ENCODE measurements around the gene OPCML.

OPCML gene

DNA sequence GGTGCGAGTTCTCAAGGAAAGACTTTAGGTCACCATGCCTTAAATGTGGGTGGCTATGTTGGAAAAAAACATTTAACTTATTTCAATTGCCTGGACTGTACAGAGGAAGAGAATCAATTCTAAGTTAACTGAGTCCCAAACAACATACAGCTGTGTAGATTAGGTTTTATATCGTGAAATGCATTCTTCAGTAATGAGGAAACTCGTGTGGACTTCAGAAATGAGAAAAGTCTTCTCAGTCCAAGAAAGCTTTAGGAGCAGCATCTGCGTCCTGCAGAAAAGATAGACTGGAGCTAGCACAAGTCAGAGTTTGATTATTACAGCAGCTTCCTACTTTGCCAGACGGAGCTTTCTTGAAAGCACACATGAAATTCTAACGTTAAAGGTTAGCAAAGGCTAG is 673.0 kb downstream of the OPCML start:
- no peak for DNase-seq (ENCODE audit: low read depth)
- no peak overlapping the region for H3K4me3 ChIP-seq (ENCODE audit: control insufficient read depth, low read depth, low read length)
- TF ChIP-seq, protein P1, sequence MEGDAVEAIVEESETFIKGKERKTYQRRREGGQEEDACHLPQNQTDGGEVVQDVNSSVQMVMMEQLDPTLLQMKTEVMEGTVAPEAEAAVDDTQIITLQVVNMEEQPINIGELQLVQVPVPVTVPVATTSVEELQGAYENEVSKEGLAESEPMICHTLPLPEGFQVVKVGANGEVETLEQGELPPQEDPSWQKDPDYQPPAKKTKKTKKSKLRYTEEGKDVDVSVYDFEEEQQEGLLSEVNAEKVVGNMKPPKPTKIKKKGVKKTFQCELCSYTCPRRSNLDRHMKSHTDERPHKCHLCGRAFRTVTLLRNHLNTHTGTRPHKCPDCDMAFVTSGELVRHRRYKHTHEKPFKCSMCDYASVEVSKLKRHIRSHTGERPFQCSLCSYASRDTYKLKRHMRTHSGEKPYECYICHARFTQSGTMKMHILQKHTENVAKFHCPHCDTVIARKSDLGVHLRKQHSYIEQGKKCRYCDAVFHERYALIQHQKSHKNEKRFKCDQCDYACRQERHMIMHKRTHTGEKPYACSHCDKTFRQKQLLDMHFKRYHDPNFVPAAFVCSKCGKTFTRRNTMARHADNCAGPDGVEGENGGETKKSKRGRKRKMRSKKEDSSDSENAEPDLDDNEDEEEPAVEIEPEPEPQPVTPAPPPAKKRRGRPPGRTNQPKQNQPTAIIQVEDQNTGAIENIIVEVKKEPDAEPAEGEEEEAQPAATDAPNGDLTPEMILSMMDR (IDR thresholded peaks at IDR 0.05; ENCODE audit: control insufficient read depth, insufficient read depth, low read depth, low read length, missing control alignments): no peak

- H3K4me3 ChIP-seq (ENCODE audit: control insufficient read depth, low read depth, low read length): no peak overlapping the region
- DNase-seq (ENCODE audit: low read depth): no peak
- TF ChIP-seq, protein P1 (IDR thresholded peaks at IDR 0.05; ENCODE audit: control insufficient read depth, insufficient read depth, low read depth, low read length, missing control alignments): peak; percentile 31
Measured at GRCh38 chr11:132858223-132858622, 674.1 kb downstream of the OPCML start.

GRCh38 chr11:132856032-132856431 is 676.3 kb downstream of the OPCML start:
- no peak overlapping the region for H3K4me3 ChIP-seq (ENCODE audit: control insufficient read depth, low read depth, low read length)
- TF ChIP-seq, protein P1 (IDR thresholded peaks at IDR 0.05; ENCODE audit: control insufficient read depth, insufficient read depth, low read depth, low read length, missing control alignments): no peak
- DNase-seq (ENCODE audit: low read depth): no peak

DNA sequence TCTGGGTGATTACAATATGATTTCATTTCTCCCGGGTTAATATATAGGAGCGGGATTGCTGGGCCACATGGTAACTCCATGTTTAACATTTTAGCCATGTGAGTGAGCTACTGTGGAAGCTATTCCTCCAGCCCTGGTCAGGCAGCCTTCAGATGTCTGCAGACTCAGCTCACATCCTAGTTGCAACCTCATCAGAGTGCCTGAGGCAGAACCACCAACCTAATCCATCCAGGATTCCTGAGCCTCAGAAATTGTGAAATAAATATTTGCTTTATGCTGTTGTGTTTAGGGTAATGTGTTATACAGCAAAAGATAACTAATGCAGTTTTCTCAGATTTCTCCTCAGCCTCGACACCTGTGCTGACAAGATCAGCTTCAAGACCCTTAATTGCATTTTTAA is 676.8 kb downstream of the OPCML start:
- no peak for DNase-seq (ENCODE audit: low read depth)
- H3K4me3 ChIP-seq (ENCODE audit: control insufficient read depth, low read depth, low read length): no peak overlapping the region
- TF ChIP-seq, protein P1 (IDR thresholded peaks at IDR 0.05; ENCODE audit: control insufficient read depth, insufficient read depth, low read depth, low read length, missing control alignments): no peak

DNA sequence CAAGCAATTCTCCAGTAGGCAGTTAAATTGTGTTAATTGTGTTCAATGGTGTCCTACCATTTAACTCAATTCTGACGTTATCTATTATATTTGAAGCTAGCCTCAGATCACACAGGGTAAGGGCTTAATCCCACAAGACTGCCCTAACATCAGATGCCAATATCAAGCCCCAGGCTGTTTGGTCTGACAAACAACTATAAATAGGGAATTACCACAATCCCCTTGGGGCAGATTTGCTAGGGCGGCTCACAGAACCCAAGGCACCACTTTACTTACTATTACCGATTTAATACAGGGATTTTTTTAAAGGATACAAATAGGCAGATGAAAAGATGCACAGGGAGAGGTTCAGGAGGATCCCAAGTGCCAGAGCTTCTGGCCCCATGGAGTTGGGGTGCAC is 678.4 kb downstream of the OPCML start:
- DNase-seq (ENCODE audit: low read depth): no peak
- no peak overlapping the region for H3K4me3 ChIP-seq (ENCODE audit: control insufficient read depth, low read depth, low read length)
- TF ChIP-seq, protein P1 (IDR thresholded peaks at IDR 0.05; ENCODE audit: control insufficient read depth, insufficient read depth, low read depth, low read length, missing control alignments): no peak

DNA sequence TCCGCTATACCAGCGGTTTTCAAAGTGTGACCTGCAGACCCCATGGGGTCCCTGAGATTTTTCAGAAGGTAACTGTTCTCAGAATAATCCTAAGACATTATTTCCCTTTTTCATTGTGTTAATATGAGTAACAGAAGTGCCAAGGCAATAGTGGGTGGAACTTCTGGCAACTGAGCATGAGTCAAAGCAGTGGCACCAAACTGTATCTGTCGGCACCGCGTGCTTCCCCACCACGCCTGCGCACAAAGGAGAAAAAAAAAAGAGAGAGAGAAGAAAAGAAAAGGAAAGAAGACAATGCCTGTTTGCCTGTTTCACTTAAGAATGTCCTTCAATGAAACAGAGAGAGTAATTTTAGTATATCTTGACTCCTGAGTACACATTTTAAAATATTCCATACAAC is 679.9 kb downstream of the OPCML start:
- no peak overlapping the region for H3K4me3 ChIP-seq (ENCODE audit: control insufficient read depth, low read depth, low read length)
- no peak for DNase-seq (ENCODE audit: low read depth)
- TF ChIP-seq, protein P1 (IDR thresholded peaks at IDR 0.05; ENCODE audit: control insufficient read depth, insufficient read depth, low read depth, low read length, missing control alignments): no peak

DNA sequence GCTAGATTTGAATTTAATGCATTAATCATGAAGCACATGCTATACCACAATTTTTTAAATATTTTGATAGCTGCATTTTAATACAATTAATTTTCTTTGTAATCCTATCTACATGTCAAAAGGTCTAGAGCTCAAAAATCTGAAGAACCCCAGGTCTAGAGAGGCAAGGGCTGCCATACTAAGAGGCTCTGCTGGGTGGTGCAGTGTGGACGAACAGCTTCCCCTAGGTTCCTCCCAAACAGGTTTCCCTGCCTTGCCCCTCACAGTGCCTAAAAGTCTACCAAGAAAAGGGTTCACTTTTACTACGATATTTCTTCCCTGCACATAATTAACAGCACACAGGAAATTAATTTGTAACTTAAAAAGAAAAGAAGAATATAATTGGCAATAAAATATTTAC is 681.1 kb downstream of the OPCML start:
- no peak overlapping the region for H3K4me3 ChIP-seq (ENCODE audit: control insufficient read depth, low read depth, low read length)
- no peak for DNase-seq (ENCODE audit: low read depth)
- TF ChIP-seq, protein P1 (IDR thresholded peaks at IDR 0.05; ENCODE audit: control insufficient read depth, insufficient read depth, low read depth, low read length, missing control alignments): no peak

Measured in AG09309 (cell line).